SK-N-SH treated with all-trans-retinoic acid at 6 μM for 48 hours (cell line): Measurements from ENCODE around the gene MID1.

Source experiments
- ATAC-seq: fragments of 200-7000 bp; cut with Tn5 transposase; 3 replicates; pipeline ENCODE4 v1.9.1; 2020; ENCODE audit warnings: mild to moderate bottlenecking, moderate library complexity
- ARNTL ChIP-seq: fragments of 450-650 bp; formaldehyde crosslinking; IDR thresholded peaks from 2 replicates; pipeline ENCODE4 v1.5.0; 2020; ENCODE audit warnings: low read depth, mild to moderate bottlenecking, moderate library complexity, borderline replicate concordance
- BACH2 ChIP-seq: fragments of 250-450 bp; sonication (Bioruptor Pico); IDR thresholded peaks from 2 replicates; pipeline ENCODE4 v1.9.0; 2021; ENCODE audit warnings: mild to moderate bottlenecking, borderline replicate concordance
- CREB5 ChIP-seq: fragments of 250-450 bp; sonication (Bioruptor Pico); IDR thresholded peaks from 2 replicates; pipeline ENCODE4 v1.5.1; 2020; ENCODE audit warnings: low read depth, mild to moderate bottlenecking, moderate library complexity
- CSDC2 ChIP-seq: fragments of 250-450 bp; sonication (Bioruptor Pico); IDR thresholded peaks from 2 replicates; pipeline ENCODE4 v1.5.0; 2020; ENCODE audit warnings: mild to moderate bottlenecking, moderate library complexity
- CSRNP3 ChIP-seq: fragments of 250-450 bp; sonication (Bioruptor Pico); IDR thresholded peaks from 2 replicates; pipeline ENCODE4 v1.5.1; 2021; ENCODE audit warnings: mild to moderate bottlenecking, moderate library complexity
- ISL1 ChIP-seq: fragments of 250-450 bp; sonication (Bioruptor Pico); IDR thresholded peaks from 2 replicates; pipeline ENCODE4 v2.1.2; 2022; ENCODE audit warnings: mild to moderate bottlenecking, moderate library complexity
- PPARA ChIP-seq: fragments of 250-450 bp; sonication (Bioruptor Pico); IDR thresholded peaks from 2 replicates; pipeline ENCODE4 v1.5.0; 2020; ENCODE audit warnings: mild to moderate bottlenecking, borderline replicate concordance
- RARB ChIP-seq: fragments of 250-450 bp; sonication (Bioruptor Pico); IDR thresholded peaks from 2 replicates; pipeline ENCODE4 v1.8.0; 2021; ENCODE audit warnings: mild to moderate bottlenecking, moderate library complexity
- TCF4 ChIP-seq: fragments of 250-450 bp; sonication (Bioruptor Pico); IDR thresholded peaks from 2 replicates; pipeline ENCODE4 v1.8.0; 2021; ENCODE audit warnings: mild to moderate bottlenecking, moderate library complexity, borderline replicate concordance
- TOX ChIP-seq: fragments of 250-450 bp; sonication (Bioruptor Pico); IDR thresholded peaks from 2 replicates; pipeline ENCODE4 v1.8.0; 2021; ENCODE audit warnings: mild to moderate bottlenecking, moderate library complexity, borderline replicate concordance
- ZFP3 ChIP-seq: fragments of 250-450 bp; sonication (Bioruptor Pico); IDR thresholded peaks from 2 replicates; pipeline ENCODE4 v1.5.0; 2020; ENCODE audit warnings: mild to moderate bottlenecking, moderate library complexity
- ZNF565 ChIP-seq: fragments of 450-650 bp; formaldehyde crosslinking; conservative IDR thresholded peaks from 2 replicates; pipeline ENCODE4 v1.5.0; 2020; ENCODE audit warnings: low read depth, mild to moderate bottlenecking, moderate library complexity
- ZNF70 ChIP-seq: fragments of 450-650 bp; formaldehyde crosslinking; IDR thresholded peaks from 2 replicates; pipeline ENCODE4 v1.5.0; 2020; ENCODE audit warnings: mild to moderate bottlenecking, moderate library complexity
- TF ChIP-seq, protein P1 (sequence below): fragments of 250-450 bp; sonication (Bioruptor Pico); IDR thresholded peaks from 2 replicates; pipeline ENCODE4 v1.5.0; 2020; ENCODE audit warnings: mild to moderate bottlenecking, moderate library complexity
- TF ChIP-seq, protein P2 (sequence below): fragments of 250-450 bp; sonication (Bioruptor Pico); IDR thresholded peaks from 2 replicates; pipeline ENCODE4 v1.8.0; 2021; ENCODE audit warnings: low read depth, mild to moderate bottlenecking, moderate library complexity, borderline replicate concordance

The MID1 gene

DNA sequence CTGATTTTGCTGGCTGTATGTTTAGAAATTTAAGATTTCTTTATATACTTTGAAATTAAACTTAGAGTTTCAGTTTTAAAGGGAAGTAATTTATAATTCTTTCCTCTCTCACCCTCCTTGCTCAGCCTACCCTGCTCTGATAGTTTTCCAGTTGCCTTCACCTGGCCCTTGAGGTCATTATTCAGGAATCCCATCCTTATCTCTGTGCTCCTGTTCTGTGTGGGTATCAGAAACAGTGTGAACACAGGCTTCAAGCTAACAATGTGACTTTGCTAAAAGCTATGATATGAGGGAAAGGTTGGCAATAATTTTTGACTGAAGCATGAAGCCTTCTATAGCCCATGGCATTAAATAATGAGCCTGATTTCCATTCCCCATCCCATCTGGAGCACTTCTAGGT is 128.1 kb downstream of the MID1 start:
- no peak for ATAC-seq

GRCh38 chrX:10486373-10486772 is 134.0 kb downstream of the MID1 start:
- peak; percentile 73 for ATAC-seq
- TF ChIP-seq, protein P1, sequence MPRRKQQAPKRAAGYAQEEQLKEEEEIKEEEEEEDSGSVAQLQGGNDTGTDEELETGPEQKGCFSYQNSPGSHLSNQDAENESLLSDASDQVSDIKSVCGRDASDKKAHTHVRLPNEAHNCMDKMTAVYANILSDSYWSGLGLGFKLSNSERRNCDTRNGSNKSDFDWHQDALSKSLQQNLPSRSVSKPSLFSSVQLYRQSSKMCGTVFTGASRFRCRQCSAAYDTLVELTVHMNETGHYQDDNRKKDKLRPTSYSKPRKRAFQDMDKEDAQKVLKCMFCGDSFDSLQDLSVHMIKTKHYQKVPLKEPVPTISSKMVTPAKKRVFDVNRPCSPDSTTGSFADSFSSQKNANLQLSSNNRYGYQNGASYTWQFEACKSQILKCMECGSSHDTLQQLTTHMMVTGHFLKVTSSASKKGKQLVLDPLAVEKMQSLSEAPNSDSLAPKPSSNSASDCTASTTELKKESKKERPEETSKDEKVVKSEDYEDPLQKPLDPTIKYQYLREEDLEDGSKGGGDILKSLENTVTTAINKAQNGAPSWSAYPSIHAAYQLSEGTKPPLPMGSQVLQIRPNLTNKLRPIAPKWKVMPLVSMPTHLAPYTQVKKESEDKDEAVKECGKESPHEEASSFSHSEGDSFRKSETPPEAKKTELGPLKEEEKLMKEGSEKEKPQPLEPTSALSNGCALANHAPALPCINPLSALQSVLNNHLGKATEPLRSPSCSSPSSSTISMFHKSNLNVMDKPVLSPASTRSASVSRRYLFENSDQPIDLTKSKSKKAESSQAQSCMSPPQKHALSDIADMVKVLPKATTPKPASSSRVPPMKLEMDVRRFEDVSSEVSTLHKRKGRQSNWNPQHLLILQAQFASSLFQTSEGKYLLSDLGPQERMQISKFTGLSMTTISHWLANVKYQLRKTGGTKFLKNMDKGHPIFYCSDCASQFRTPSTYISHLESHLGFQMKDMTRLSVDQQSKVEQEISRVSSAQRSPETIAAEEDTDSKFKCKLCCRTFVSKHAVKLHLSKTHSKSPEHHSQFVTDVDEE (CRISPR knock-in tag) = no peak
- TF ChIP-seq TCF4 (CRISPR knock-in tag) = no peak
- TF ChIP-seq, protein P2, sequence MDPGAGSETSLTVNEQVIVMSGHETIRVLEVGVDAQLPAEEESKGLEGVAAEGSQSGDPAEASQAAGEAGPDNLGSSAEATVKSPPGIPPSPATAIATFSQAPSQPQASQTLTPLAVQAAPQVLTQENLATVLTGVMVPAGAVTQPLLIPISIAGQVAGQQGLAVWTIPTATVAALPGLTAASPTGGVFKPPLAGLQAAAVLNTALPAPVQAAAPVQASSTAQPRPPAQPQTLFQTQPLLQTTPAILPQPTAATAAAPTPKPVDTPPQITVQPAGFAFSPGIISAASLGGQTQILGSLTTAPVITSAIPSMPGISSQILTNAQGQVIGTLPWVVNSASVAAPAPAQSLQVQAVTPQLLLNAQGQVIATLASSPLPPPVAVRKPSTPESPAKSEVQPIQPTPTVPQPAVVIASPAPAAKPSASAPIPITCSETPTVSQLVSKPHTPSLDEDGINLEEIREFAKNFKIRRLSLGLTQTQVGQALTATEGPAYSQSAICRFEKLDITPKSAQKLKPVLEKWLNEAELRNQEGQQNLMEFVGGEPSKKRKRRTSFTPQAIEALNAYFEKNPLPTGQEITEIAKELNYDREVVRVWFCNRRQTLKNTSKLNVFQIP (CRISPR knock-in tag) = no peak
- TF ChIP-seq BACH2 (CRISPR knock-in tag) = no peak
- TF ChIP-seq ZFP3 (CRISPR knock-in tag) = no peak
- TF ChIP-seq CSRNP3 (CRISPR knock-in tag) = no peak
- TF ChIP-seq TOX (CRISPR knock-in tag) = no peak

More for the DNA sequence above, 128.1 kb downstream of the MID1 start:
- TF ChIP-seq ZNF565 = no peak
- no peak for TF ChIP-seq ZNF70
- no peak for TF ChIP-seq CREB5 (CRISPR knock-in tag)
- TF ChIP-seq ARNTL (CRISPR knock-in tag) = no peak
- TF ChIP-seq, protein P1 (CRISPR knock-in tag) = no peak
- TF ChIP-seq, protein P2 (CRISPR knock-in tag) = no peak

- no peak for ATAC-seq
- no peak for TF ChIP-seq CSDC2 (CRISPR knock-in tag)
- TF ChIP-seq, all 23 proteins: peak for 0
Measured at GRCh38 chrX:10485326-10485725, 135.1 kb downstream of the MID1 start.

- TF ChIP-seq ZNF70 (no peak), PPARA (no peak), ISL1 (CRISPR knock-in tag) (no peak), TOX (CRISPR knock-in tag) (no peak), ARNTL (CRISPR knock-in tag) (no peak), RARB (no peak), TCF4 (CRISPR knock-in tag) (no peak), CSDC2 (CRISPR knock-in tag) (no peak)
- TF ChIP-seq, protein P1 (CRISPR knock-in tag) = no peak
Measured at GRCh38 chrX:10484683-10485247, 135.6 kb downstream of the MID1 start.

More at GRCh38 chrX:10484683-10485247, 135.6 kb downstream of the MID1 start:
- no peak for ATAC-seq
